Stimulated activated CD4-positive, alpha-beta T cell treated with anti-CD3 and anti-CD28 coated beads, Interleukin-4, amount 100 ng/mL, for 1 hour (primary cell): ENCODE data around the gene GNAZ.

ENCODE experiments used
- DNase-seq: peaks from one replicate; pipeline ENCODE4 v3.0.0-alpha.2; 2020

GNAZ gene

DNA sequence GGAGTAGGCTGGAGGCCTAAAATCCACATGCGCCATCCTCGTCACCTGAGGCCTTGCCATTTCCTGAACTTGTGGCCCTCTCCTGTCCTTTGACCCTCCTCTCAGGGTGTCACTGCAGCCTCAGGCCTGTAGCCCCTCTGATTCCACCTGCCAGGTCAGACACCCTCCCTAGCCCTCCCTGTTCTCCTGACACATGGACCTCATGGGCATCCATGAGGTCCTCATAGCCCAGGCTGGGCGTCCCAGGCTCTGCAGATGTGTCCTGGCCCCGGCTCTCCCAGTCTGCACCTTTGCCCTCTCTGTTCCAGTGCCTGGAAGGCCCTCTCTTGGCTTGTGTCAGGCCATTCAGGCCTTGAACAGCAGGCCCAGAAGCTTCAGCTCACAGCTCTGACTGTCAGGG lies 90.7 kb downstream of the GNAZ start:
- DNase-seq: no peak

GRCh38 chr22:23161574-23161973 lies 91.3 kb downstream of the GNAZ start:
- no peak for DNase-seq

GRCh38 chr22:23163665-23164064 lies 93.3 kb downstream of the GNAZ start:
- no peak for DNase-seq

DNA sequence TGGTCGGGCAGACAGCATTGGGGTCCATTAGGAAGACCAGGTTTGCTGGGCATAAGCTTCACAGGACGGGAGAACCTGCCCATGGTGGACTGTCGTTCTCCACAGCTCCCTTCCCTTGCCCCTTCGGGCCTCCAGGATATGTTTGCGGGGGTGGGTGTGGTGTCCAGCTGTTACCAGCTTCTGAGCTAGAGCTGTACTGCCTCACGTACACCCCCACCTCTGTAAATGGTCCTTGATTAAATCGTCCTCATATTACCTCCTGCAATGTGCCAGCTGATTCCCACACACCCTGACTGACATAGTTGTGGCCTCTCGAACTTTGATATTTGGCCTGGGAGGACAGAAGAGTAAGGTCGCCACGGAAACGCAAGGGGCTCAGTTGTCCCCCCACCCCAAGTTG lies 93.8 kb downstream of the GNAZ start:
- DNase-seq: no peak

DNA sequence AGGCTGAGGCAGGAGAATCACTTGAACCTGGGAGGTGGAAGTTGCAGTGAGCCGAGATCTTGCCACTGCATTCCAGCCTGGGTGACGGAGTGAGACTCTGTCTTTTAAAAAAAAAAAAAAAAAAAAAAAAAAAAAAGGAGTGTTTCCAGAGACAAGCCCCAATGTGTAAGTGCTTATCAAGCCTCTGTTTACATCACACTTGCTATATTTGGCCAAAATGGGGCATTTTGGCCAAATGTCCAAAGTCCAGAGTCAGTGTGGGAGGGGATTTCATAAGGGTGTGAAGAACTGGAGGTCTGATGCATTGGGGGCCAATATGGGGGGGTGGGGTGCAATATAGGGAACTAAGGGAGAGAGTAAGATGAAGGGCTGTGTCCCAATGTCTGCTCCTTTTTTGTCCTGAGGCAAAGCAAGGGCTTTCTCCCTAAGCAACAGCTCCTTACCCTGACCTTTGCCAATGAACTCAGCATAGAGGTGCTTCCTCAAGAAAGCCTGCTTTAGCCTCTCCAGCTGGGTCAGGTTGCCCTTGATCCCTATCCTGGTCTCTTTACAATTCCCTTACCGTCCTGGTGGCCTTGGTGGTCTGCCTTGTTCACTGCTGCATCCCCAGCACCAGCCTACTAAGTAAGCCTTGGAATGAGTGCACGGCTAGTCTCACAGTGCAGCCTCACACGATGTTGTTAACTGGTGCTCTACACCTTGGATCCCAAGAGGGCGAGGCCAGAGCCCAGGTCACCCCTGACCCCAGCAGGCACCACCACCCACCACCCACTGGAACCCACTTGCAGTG lies 95.9 kb downstream of the GNAZ start:
- DNase-seq: no peak

GRCh38 chr22:23166841-23167616 lies 96.7 kb downstream of the GNAZ start:
- no peak for DNase-seq

DNA sequence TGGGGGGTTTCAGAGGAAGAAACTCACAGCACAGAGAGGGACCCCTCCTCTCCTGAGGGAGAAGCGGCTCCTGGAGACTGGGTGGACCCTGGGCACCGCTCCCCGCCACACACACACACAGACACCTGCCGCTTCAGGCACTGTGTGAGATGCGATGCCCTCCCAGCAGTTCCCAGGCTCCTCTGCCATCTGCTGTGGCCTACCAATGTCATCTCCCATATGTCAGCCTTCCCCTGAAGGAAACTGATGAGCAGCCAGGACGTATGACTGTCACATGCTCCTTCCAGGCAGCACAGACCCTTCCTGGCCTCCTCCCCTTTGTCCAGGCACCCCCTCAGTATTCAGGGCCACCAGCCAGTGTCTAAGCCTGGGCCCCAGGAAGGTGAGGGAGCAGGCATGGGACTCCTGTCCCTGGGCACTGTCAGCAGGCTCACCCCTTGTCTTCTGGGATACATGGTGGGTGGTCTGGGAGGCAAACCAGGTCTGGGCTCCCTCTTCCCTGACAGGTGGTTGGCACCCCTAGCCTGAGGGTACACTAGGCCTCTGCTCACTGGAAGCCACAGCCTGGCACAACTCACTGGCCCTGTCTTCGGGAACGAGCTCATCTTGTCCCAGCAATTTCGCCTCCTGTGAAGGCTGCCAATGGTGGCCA lies 98.2 kb downstream of the GNAZ start:
- no peak for DNase-seq

DNA sequence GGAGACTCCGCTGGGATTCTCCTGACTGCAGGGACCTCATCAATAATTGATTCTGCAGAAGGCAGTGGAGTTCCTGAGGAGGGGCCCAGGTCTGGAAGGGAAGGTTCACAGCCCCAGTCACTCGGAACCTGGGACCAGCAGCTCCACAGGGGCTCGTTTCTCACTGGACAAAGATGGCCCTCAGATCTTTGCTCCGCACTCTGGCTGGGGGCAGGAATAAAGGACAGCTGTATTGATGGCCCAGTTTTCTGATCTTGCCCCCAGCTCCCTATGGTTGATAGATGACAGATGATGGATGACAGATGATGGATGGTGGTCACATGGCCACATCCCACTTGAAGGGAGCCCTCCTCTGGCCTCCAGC lies 98.7 kb downstream of the GNAZ start:
- no peak for DNase-seq
